HG03135 (cell line): ENCODE data around the gene CAPSL.
"Not testable (repeated sequence)": the region's sequence is repeated elsewhere in the genome, so short reads cannot be mapped to it uniquely, and the experiment has no call there.

Experiments used
- ATAC-seq: cut with Tn5 transposase; IDR thresholded peaks from one replicate; pipeline ENCODE4 v1.9.1; 2021; ENCODE audit warnings: mild to moderate bottlenecking, moderate library complexity; ENCODE audit not compliant: unreplicated experiment

Gene CAPSL

GRCh38 chr5:35878079-35878478 lies 60.3 kb downstream of the CAPSL start:
- no peak for ATAC-seq

GRCh38 chr5:35877655-35878054 lies 60.8 kb downstream of the CAPSL start:
- no peak for ATAC-seq

GRCh38 chr5:35876922-35877321 lies 61.5 kb downstream of the CAPSL start:
- ATAC-seq = no peak

- ATAC-seq = no peak
These were observed 62.0 kb downstream of the CAPSL start for GRCh38 chr5:35876454-35876853.

- no peak for ATAC-seq
These were observed 67.8 kb downstream of the CAPSL start for GRCh38 chr5:35870605-35871004.

GRCh38 chr5:35869685-35870277 lies 68.6 kb downstream of the CAPSL start:
- ATAC-seq = no peak

- ATAC-seq = no peak
These were observed 70.4 kb downstream of the CAPSL start for GRCh38 chr5:35867998-35868397.

GRCh38 chr5:35863159-35863558 lies 75.3 kb downstream of the CAPSL start:
- ATAC-seq = no peak

GRCh38 chr5:35862126-35862525 lies 76.3 kb downstream of the CAPSL start:
- no peak for ATAC-seq

- ATAC-seq = no peak
These were observed 76.7 kb downstream of the CAPSL start for GRCh38 chr5:35861718-35862117.

- ATAC-seq = no peak
These were observed 77.7 kb downstream of the CAPSL start for GRCh38 chr5:35860686-35861085.

- no peak for ATAC-seq
These were observed 79.2 kb downstream of the CAPSL start for GRCh38 chr5:35859101-35859661.

- ATAC-seq = no peak
These were observed 80.7 kb downstream of the CAPSL start for GRCh38 chr5:35857606-35858205.

GRCh38 chr5:35856765-35857351 lies 81.6 kb downstream of the CAPSL start, which contains the start of gene IL7R:
Gene IL7R (plus strand): TSS chr5:35856891. CDS start chr5:35856978, 87 bp downstream.
- ATAC-seq = no peak

- not testable (repeated sequence) for ATAC-seq
These were observed 82.1 kb downstream of the CAPSL start for GRCh38 chr5:35856186-35856764.

GRCh38 chr5:35855187-35855586 lies 83.2 kb downstream of the CAPSL start:
- ATAC-seq = no peak
